Gastrocnemius medialis (tissue), 4 donors: ENCODE results near the gene ZNF239. TPM values are rescaled to one million over a fixed set of nuclear protein-coding genes. Genes with fewer than 3 reads are reported as not detected.

ENCODE experiments used
- ATAC-seq, 2 donors: fragments of 150-250 bp; one replicate each; pipeline ENCODE4 v1.9.1; 2016
- DNase-seq, 2 donors: peaks; one replicate each; pipeline ENCODE4 v3.0.0-alpha.2; 2019
- H3K27ac ChIP-seq, 4 donors: fragments of 200-600 bp; sonication (generic); 1 replicate in 1 of 4; 2 replicates in 3 of 4; pipeline ENCODE4 v1.5.1; 2016 to 2018; ENCODE audit warnings: mild to moderate bottlenecking in 2 of 4, moderate library complexity in 1 of 4
- H3K27me3 ChIP-seq, 3 donors: fragments of 200-600 bp; sonication (generic) in 2 of 3; 1 replicate in 1 of 3; 2 replicates in 2 of 3; pipeline versions ENCODE4 v1.5.1 to v1.6.0; 2016 to 2019; ENCODE audit warnings: mild to moderate bottlenecking in 1 of 3, moderate library complexity in 1 of 3
- H3K36me3 ChIP-seq, 2 donors: fragments of 200-600 bp; sonication (generic) in 1 of 2; one replicate each; pipeline ENCODE4 v1.5.1; 2017 to 2018
- H3K4me1 ChIP-seq, 2 donors: fragments of 200-600 bp; sonication (generic) in 1 of 2; one replicate each; pipeline ENCODE4 v1.5.1; 2016 to 2017; ENCODE audit warnings: mild to moderate bottlenecking in 2 of 2
- H3K4me3 ChIP-seq, 4 donors: fragments of 200-600 bp; sonication (generic) in 3 of 4; 1 replicate in 1 of 4; 2 replicates in 3 of 4; pipeline ENCODE4 v1.5.1; 2016 to 2019; ENCODE audit warnings: mild to moderate bottlenecking in 2 of 4
- H3K9me3 ChIP-seq, 3 donors: fragments of 200-600 bp; sonication (generic) in 2 of 3; 1 replicate in 1 of 3; 2 replicates in 2 of 3; pipeline ENCODE4 v1.5.1; 2016 to 2019
- CTCF ChIP-seq, 5 experiments: fragments of 450-650 bp in 3 of 5; fragments of 200-600 bp in 2 of 5; sonication (generic) in 2 of 5; IDR thresholded peaks in 4 of 5; conservative IDR thresholded peaks in 1 of 5; 1 replicate in 4 of 5; 2 replicates in 1 of 5; pipeline ENCODE4 v1.5.1; 2016 to 2019; ENCODE audit warnings: antibody characterized with exemption in 5 of 5, mild to moderate bottlenecking in 3 of 5, moderate library complexity in 3 of 5
- POLR2A ChIP-seq, 2 donors: fragments of 450-650 bp; IDR thresholded peaks; one replicate each; pipeline ENCODE4 v1.6.1; 2017; ENCODE audit warnings: antibody characterized with exemption in 2 of 2, mild to moderate bottlenecking in 2 of 2, moderate library complexity in 2 of 2
- in situ Hi-C, 4 donors: fragments of 200-750 bp; cut with MboI; loops; one replicate each; pipeline versions ENCODE4 v1.15.0 to v1.8.0; 2017; ENCODE audit warnings: low sequenced_read_pairs in 4 of 4
- intact Hi-C: fragments of 100-400 bp; cut with DNase I; formaldehyde crosslinking; loops from one replicate; pipeline ENCODE4 v1.15.1; 2023; ENCODE audit warnings: low total_unique reads
- total RNA-seq, 4 donors: library from RNA; depleted of rRNA; stranded (reverse); fragments of >200 nt; gene quantifications; one replicate each; pipeline versions ENCODE4 v1.1.0 to v1.2.3, GENCODE V29; 2016

ZNF239 gene
- 1 to 10 TPM; 2.0 to 4.3 (median 3.2) TPM for total RNA-seq

- TF ChIP-seq CTCF (IDR thresholded peaks at IDR 0.05 in 4 of 5, conservative IDR thresholded peaks at IDR 0.05 in 1 of 5) (peak in 2 of 5 experiments; percentile 14 to 19), POLR2A (IDR thresholded peaks at IDR 0.05) (peak in 1 of 2 donors; percentile 16)
- H3K36me3 ChIP-seq: no peaks in the 10 kb centered on the region
- H3K9me3 ChIP-seq: no peaks in the 10 kb centered on the region
- H3K27me3 ChIP-seq: no peaks in the 10 kb centered on the region
- peak within 1 kb of the TSS; percentile 62 to 78 (median 72) for H3K27ac ChIP-seq
- H3K4me1 ChIP-seq: peaks cover 10 to 11% of the 10 kb centered on the region in 2 donors
- peak; percentile 96 to 97 for ATAC-seq
- peak; percentile 81 to 83 for DNase-seq
- intact Hi-C loops (loop anchor here (1.0 to 2.0 kb wide), 3 partner anchors 32 to 177 kb away; partner anchors contain the start of genes ZNF32 and ZNF485), in situ Hi-C loops (no loop called here)
- H3K4me3 ChIP-seq: peak within 1 kb of the TSS; percentile 58 to 77 (median 72)
Observed at GRCh38 chr10:43574001-43574892, at the start of gene ZNF239. TSS of gene ZNF239 (minus strand) at chr10:43574616. CDS start at chr10:43558079, 16,537 bp downstream.

- intact Hi-C loops: no loop called here
- no peak for TF ChIP-seq CTCF (IDR thresholded peaks at IDR 0.05 in 4 of 5, conservative IDR thresholded peaks at IDR 0.05 in 1 of 5)
- TF ChIP-seq POLR2A (IDR thresholded peaks at IDR 0.05): no peak
- Histone ChIP-seq H3K4me1 (no peaks in the 10 kb centered on the region), H3K4me3 (peak overlapping the region; percentile 0 to 17 (median 6)), H3K36me3 (no peaks in the 10 kb centered on the region), H3K9me3 (no peaks in the 10 kb centered on the region), H3K27me3 (no peaks in the 10 kb centered on the region), H3K27ac (no peak overlapping the region)
- in situ Hi-C loops: no loop called here
- DNase-seq (no peak), ATAC-seq (no peak)
Observed at GRCh38 chr10:43623351-43623750, 48.9 kb upstream of the ZNF239 start.

GRCh38 chr10:43622038-43622437, 47.6 kb upstream of the ZNF239 start:
- no peaks in the 10 kb centered on the region for H3K9me3 ChIP-seq
- no peaks in the 10 kb centered on the region for H3K4me1 ChIP-seq

GRCh38 chr10:43619368-43619767, 45.0 kb upstream of the ZNF239 start:
- H3K36me3 ChIP-seq: peaks cover 3 to 32% of the 10 kb centered on the region in 2 donors
- H3K4me1 ChIP-seq: no peaks in the 10 kb centered on the region
- H3K4me3 ChIP-seq: no peak overlapping the region
- in situ Hi-C loops (no loop called here), intact Hi-C loops (no loop called here)
- TF ChIP-seq POLR2A (IDR thresholded peaks at IDR 0.05) (no peak), CTCF (IDR thresholded peaks at IDR 0.05 in 4 of 5, conservative IDR thresholded peaks at IDR 0.05 in 1 of 5) (no peak)
- DNase-seq: no peak
- no peaks in the 10 kb centered on the region for H3K27me3 ChIP-seq
- peaks cover 0 to 7% (median 0%) of the 10 kb centered on the region in 3 donors for H3K9me3 ChIP-seq
- no peak for ATAC-seq
- no peak overlapping the region for H3K27ac ChIP-seq

More at GRCh38 chr10:43622038-43622437, 47.6 kb upstream of the ZNF239 start:
- no peak for DNase-seq
- TF ChIP-seq POLR2A (IDR thresholded peaks at IDR 0.05) (no peak), CTCF (IDR thresholded peaks at IDR 0.05 in 4 of 5, conservative IDR thresholded peaks at IDR 0.05 in 1 of 5) (no peak)
- ATAC-seq: no peak
- Histone ChIP-seq H3K36me3 (peaks cover 1 to 5% of the 10 kb centered on the region in 2 donors), H3K27me3 (no peaks in the 10 kb centered on the region), H3K4me3 (no peak overlapping the region), H3K27ac (no peak overlapping the region)
- intact Hi-C loops (no loop called here), in situ Hi-C loops (no loop called here)
